Measurements from ENCODE around the gene DYTN.

GRCh38 chr2:206736935-206737334 is 18.7 kb upstream of the DYTN start:
- no peak for TF ChIP-seq CTCF (IDR thresholded peaks at IDR 0.05; ENCODE audit: low read depth, low read length, missing input control)
- no peak for TF ChIP-seq SP1 (IDR thresholded peaks at IDR 0.05)
- TF ChIP-seq RAD21 (IDR thresholded peaks at IDR 0.05): no peak
- TF ChIP-seq EGR1 (IDR thresholded peaks at IDR 0.05; ENCODE audit: low read depth in 2 of 2): no peak
- no peak for TF ChIP-seq GABPA (IDR thresholded peaks at IDR 0.05 in 1 of 2, conservative IDR thresholded peaks at IDR 0.05 in 1 of 2)
- TF ChIP-seq MAX (IDR thresholded peaks at IDR 0.05): no peak
- TF ChIP-seq FOXA1 (IDR thresholded peaks at IDR 0.05): no peak
- no peak for TF ChIP-seq TAF1 (conservative IDR thresholded peaks at IDR 0.05)
- TF ChIP-seq YY1 (IDR thresholded peaks at IDR 0.05): no peak

All from liver (tissue), 3 donors.